Measurements from ENCODE around the gene ZG16B.

Gene ZG16B, protein sequence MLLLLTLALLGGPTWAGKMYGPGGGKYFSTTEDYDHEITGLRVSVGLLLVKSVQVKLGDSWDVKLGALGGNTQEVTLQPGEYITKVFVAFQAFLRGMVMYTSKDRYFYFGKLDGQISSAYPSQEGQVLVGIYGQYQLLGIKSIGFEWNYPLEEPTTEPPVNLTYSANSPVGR

DNA sequence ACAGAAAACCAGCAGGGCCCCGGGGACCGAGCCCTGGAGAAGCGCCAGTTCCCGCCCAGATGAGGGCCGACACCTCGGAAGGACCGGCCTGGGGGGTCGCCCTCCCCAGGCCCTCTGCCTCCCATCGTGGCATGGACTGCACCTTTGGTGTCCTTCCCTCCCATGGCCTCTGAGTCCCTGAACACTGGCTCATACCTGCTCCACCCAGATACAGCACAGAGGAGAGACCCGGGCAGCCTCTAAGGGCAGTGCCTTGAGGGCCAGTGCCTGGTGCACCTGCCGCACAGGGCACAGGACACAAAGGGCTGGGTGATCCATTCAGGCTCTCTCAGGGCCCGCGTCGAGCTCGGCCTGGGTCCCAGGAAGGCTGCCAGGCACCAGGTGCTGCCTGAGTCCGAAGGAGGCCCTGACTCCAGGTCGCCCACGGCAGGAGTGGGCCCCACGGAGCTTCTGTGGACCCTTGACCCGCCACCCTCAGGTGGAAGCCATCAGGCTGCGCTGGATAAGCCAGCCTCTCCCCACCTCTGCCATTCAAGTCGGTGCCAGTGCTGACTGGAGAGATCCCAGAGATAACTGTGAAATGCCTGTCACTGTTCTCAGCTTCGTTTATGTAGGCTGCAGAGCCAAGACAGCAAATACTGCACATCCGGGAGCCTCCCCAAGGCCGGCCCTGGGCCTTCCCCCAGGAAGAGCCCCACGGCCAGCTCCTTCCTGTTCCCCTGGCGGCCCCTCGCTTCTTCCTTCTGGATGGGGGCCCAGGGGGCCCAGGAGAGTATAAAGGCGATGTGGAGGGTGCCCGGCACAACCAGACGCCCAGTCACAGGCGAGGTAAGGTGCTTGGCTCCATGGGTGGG is at the start of gene ZG16B:
Gene ZG16B (plus strand): TSS at position 803 of the 854 bp plus-strand sequence. CDS start 139 bp downstream, outside the sequence.
- DNase-seq = no peak

DNA sequence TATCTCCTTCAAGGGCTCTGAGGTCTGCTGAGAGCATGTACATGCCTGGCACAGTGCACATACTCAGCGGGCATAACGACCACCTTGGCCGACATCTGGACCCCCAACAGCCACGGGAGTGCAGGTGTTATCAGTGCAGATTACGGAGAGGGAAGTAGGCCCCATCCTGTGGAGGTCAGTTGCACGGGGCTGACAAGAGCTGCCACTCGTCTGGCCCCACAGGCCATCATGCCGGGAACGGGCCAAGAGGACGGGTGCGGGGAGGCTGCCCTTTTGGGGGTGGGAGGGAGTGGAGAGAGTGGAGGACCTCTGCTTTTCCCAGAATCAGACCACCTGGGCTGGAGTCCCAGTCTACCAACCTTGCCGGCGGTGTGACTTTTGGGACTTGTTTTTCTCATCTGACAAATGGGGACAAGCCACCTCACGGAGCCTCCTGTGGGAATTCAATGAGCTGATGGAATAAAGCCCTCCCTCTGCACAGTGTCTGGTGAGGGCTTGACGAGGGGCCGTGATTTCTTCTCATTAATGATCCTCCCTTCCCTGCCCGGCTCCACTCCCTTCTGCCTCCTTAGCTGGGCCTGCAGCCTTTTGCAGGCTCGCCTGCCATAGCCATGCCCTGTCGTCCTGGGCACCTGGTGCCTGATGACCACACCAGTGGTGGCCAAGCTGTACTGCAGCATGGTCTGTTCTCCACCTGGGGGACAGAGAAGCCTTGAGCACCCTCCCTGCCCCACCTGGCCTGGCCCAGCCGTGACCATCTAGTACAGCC is 47.3 kb upstream of the ZG16B start:
- no peak for DNase-seq

DNA sequence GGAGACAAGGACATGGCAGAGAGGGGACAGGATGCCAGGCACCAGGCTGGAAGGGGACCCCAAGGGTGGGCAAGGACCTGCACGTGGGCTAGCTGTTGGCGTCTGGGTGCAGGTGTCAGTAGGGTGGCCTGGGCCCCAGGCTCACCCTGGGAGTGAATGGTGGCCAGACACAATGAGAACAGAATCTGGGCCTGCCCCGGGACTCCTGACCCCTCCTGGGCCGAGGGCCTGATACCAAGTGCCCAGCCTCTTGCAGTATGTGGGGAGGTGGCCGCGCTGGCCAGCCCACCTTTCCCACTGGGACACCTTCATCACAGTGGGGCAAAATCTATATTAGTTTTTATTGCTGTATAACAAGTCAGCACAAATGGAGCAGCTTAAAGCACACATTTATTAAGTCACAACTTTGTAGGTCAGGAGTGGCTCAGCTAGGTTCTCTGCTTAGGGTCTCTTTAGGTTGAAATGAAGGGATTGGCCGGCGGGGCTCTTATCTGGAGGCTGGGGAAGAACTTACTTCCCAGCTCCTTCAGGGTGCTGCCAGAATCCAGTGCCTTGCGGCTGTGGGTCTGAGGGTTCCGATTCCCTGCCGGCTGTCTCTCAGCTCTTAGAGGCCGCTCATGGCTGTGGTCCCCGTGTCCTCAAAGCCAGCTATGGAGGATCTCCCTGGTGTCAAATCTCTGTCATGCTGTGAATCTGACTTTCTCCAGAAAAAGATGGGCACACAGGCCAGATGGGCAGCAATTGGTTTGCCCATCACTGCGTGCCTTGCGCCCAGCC is 46.3 kb upstream of the ZG16B start:
- no peak for DNase-seq

DNA sequence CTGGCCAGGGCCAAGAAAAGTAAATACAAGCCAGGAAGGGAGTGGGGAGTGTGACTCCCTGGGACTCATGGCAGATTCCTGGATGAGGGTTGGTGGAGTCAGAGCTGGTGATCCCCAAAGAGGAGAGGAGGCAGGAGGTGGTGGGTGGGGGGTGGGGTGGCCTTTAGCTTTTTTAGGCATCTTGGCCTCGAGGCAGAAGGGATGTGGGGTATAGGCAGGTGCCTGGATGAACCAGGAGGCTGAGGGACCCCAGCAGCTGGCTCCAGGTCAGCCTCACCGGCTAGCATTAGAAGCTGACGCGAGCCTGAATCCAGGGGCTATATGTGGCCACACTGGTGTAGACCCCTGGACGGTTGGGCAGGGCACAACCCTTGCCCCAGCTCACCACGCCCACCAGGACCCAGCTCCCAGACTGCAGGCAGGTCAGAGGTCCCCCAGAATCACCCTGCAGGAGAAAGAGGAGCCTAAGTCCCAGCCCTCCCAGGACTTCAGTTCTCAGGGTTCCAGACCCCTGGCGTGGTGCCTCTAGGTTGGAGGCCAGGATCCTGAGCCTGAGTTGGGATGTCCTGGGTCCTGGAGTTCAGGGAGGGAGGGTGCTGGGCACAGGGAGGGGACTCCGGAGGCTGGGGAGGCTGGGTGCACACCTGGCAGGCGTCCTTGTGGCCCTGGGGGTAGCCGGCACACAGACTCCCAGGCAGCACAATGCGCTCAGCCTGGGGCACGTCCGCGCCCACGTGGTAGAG is 45.6 kb upstream of the ZG16B start:
- DNase-seq = no peak

DNA sequence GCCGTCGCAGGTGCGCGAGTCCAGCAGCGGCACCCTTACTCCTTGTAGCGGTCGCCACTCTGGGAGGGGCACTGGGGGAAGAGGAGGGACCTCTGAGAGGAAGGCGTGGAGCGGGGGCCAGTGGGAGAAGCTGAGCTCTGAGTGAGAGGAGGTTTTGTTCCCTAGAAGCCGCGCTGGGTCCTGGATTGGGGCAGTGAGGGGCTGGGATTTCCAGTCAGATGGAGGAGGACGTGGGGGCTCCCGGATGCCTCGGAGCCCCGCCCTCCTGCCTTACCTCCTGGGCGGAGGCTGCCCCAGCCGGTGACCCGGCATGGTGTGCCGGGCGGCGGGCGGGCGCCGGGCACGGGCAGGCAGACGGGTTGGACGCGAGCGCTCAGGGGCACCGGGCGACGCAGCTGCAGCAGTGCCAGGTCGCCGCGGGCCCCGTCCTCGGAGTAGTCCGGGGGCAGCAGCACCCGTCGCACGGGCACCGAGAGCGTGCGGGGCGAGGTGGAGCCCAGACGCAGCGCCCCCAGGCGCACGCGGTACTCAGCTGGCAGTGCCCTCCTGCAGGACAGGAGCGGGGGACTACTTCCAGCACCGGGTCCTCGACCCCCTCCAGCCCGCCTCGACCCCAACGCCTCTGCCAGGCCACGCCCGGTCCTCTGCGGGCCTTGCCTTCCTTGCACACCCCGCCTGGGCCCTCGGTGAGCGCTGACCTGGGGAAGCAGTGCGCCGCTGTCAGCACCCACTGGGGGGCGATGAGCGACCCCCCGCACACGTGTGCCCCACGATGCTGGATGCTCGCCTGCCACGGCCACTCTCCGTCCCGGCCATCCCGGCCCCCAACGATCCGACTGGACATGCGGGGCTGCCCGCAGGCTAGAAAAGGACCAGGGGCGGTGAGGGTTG is 44.8 kb upstream of the ZG16B start:
- DNase-seq = no peak

DNA sequence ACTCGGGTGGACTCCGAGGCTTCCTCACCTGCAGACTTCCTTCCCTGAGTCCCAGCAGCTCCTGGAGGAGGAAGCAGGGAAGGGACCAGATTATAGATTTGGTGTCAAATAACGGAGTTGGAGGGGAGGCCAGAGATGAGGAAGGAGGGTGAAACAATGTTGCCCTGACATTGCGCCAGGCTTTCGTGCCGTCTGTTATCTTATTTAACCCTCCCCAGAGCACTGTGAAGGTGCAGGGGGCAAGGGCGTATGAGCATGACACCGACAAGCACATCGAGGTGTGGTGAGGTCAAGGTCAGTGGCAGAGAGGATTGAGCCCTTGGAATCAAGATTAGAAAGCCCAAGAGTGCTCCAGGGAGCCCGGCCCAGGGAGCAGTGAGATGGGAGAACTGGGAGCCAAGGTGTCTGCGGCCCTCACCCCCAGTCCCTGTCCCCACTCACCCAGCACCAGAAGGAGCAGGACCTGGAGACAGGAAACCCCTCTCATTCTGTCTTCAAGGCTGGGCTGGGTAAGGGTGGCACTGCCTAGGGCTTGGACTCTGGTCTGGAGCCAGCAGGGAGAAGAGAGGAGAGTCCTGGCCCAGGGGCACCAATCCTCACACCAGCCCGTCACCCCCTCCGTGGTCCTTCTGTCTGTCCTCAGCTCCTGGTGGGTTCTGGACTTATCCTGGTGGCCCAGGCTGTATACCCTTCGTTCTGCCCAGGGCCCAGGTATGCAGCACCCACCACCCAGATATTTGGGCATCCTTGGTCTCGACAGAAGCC is 43.9 kb upstream of the ZG16B start:
- no peak for DNase-seq

DNA sequence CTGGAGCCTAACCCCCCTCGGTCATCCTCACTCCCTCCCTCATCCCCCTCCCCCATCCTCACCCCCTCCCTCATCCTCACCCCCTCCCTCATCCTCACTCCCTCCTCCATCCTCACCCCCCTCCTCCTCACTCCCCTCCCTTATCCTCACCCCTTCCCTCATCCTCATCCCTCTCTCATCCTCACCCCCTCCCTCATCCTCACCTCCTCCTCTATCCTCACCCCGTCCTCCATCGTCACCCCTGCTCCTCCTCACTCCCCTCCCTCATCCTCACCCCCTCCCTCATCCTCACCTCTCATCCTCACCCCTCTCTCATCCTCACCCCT is 43.3 kb upstream of the ZG16B start:
- DNase-seq = no peak

DNA sequence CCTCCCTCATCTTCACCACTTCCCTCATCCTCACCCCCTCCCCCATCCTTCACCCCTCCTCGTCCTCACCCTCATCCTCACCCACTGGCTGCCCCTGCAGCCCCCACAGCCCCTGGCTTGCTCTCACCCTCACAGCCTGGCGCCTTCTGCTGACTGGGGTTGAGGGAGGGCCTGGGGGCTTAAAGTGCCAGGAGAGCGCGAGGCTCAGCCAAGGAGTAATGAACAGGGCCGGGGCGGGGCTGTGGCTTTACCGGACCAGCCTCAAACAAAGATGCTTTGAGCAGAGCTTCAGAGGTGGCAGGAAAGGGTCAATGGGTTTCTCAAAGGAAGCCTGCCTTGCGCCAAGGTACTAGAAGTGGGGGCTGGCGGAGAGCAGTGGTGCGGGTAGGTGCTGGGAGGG is 42.7 kb upstream of the ZG16B start, which contains the start of gene PRSS33:
Gene PRSS33 (minus strand): TSS at position 155 of the 400 bp plus-strand sequence. CDS start 1,013 bp downstream, outside the sequence.
- no peak for DNase-seq

DNA sequence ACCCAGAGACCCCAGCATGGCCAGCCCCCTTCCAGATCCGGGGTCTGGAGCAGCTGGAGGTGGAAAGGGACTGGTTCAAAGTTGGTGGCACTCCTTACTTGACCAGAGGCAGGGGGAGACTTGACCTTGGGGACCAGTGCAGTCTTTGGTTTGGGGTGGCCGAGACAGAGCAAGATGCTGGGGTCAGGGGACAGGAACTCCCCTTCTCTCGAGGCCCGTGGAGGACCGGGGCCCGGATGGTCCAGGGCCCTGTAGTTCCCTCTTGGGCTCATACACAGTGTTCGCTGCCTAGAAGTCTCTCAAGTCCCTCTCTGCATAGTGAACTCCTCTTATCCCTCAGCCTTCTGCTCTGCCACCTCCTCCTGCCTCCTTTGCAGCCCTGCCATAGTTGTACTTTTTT is 42.1 kb upstream of the ZG16B start:
- no peak for DNase-seq

DNA sequence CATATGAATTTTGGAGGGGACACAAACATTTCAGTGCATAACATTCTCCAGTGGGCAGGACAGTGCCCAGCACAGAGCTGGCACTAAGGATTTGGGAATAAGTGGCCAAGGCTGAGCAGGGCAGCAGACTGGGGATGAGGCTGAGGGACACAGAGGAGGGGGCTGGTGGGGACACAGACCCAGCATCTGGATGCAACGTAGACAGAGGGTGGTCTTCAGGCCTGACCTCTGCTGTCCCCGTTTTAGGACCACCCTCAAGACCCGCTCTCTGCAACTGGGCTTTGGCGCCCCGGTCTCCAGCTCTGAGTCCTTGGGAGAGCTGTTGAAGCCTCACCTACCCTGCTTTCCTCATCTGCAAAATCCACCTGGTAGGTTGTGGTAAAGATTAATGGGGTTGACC is 39.5 kb upstream of the ZG16B start:
- no peak for DNase-seq

DNA sequence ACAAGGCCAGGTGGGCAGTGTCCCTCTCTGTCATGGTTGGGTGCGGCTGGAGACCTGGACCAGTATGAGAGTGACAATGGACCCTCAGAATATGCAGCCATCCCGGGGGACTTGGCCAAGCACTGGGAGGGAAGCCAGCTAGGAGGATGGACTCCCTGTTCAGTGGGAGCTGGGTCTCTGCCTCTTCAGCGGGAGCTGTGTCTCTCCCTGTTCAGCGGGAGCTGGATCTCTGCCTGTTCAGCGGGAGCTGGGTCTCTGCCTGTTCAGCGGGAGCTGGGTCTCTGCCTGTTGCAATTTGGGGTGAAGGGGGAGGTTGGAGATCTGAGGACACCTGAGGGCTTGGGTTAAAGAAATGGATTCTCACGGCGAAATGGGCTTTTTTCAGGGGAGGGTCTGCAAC is 38.9 kb upstream of the ZG16B start:
- DNase-seq = no peak

DNA sequence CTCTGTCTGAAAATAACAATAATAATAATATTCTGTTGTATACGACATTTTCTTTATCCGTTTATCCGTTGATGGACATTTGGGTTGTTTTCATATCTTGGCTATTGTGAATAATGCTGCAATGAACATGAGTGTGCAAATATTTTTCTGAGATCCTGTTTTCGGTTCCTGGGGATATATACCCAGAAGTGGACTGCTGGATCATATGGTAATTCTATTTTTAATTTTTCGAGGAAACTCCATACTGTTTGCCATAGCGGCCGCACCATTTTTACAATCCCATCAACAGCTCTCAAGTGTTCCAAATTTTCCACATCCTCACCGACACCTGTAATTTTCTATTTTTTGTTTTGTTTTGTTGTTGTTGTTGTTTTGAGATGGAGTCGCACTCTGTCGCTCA is 37.2 kb upstream of the ZG16B start:
- no peak for DNase-seq

DNA sequence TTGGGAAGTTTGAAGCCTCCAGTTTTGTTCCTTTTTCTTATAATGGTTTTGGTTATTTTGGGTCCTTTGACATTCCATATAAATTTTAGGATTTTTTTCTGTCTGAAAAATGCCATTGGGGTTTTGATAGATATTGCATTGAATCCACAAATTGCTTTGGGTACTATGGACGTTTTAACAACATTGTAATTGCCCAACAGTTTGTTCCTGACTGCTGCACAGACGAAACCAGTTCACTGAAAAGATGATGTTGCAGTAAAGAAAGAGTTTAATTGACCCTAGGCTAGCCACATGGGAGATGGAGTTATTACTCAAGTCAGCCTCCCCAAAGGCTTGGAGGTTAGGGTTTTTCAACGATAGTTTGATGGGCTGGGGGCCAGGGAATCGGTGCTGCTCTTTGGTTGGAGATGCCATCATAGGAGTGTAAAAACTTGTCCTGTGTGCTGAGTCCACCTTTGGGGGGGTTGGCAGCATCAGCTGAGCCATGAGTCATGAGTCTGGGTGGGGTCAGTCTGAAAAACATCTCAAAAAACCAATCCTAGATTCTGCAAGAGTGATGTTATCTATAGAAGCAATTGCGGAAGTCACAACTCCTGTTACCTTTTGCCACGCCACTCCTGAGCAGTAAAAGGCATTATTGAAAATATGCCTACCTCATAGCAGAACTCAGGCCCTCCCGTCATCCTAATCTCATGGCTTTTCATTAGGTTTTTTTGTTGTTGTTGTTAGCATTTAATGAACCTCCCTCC is 34.5 kb upstream of the ZG16B start:
- no peak for DNase-seq

DNA sequence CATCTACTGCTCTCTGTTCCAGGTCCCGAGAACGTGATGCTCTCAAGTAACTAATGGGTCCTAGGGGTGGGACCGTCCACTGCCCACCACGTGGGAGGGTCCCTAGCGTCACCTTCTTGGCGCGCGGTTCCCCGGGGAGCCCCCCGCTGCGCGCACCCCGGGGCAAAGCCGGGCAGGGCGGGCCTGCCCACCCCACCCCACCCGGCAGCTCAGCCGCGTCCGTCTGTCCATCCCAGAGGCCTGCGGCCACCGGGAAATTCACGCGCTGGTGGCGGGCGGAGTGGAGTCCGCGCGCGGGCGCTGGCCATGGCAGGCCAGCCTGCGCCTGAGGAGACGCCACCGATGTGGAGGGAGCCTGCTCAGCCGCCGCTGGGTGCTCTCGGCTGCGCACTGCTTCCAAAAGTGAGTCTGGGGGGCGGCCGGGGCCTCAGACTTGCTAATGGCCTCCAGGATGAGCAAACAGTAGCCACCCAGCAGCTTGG is 31.3 kb upstream of the ZG16B start:
- DNase-seq = no peak

DNA sequence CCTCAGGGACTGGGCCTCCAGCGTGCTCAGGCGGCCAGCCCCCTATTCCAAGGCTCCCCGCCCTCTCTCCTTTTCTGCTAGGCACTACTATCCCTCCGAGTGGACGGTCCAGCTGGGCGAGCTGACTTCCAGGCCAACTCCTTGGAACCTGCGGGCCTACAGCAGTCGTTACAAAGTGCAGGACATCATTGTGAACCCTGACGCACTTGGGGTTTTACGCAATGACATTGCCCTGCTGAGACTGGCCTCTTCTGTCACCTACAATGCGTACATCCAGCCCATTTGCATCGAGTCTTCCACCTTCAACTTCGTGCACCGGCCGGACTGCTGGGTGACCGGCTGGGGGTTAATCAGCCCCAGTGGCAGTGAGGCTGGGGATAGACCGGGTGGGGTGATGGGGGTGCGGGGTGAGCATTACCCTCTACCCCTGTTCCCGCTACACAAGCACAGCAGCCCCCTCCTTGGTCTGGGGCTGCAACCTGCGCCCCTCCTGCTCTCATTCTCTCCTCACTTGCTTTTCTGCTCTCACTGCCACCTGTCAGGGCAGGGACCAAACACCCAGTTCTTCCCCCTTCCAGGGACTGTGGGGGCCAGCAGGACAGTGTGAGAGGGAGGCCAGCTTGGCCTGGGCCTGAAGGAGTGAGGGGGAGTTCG is 30.8 kb upstream of the ZG16B start:
- DNase-seq = no peak

DNA sequence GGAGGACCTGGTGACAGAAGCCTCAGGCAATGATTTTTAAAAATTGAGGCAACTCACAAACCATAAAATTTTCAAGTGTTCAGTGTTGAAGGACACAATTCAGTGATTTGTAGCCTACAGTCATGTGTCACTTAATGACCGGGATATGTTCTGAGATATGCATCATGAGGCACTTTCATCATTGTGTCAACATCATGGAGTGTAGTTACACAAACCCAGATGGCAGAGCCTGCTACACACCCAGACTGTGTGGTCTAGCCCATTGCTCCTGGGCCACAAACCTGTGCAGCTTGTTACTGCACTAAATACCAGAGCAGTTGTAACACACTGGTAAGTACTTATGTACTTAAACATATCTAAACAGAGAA is 30.3 kb upstream of the ZG16B start:
- DNase-seq = no peak

DNA sequence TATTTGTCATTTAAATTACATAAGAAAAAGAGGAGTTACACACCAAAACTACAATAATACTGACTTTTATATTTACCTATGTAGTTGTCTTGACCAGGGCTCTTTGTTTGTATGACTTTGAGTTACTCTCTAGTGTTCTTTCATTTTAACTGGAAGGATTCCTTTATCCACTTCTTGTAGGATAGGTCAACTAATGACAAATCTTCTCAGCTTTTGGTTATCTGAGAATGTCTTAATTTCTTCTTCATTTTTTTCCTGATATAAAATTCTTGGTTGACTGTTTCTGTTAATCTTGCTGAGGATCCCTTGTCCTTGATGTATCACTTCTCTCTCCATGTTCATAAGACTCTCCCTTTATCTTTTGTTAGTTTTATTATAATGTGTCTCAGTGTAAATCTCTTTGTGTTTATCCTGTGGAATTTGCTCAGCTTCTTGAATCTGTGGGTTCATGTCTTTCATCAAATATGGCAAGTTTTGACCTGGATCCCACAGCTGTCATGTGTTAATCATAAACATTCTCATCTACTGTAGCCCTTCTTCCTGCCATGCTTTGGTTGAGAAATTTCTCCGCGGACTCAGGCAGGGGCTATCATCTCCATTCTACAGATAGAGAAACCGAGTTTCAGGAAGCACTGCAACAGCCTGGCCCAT is 26.4 kb upstream of the ZG16B start:
- DNase-seq = no peak

DNA sequence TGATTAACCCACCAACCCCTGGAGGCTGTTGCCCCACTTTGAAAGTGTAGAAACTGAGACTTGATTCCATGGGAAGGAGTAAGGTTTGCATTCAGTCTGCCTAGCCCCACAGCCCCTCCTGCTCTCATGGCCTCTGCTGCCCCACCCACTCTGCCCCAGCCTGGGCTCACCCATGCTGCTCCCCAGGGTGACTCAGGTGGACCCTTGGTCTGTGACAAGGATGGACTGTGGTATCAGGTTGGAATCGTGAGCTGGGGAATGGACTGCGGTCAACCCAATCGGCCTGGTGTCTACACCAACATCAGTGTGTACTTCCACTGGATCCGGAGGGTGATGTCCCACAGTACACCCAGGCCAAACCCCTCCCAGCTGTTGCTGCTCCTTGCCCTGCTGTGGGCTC is 25.4 kb upstream of the ZG16B start:
- no peak for DNase-seq

DNA sequence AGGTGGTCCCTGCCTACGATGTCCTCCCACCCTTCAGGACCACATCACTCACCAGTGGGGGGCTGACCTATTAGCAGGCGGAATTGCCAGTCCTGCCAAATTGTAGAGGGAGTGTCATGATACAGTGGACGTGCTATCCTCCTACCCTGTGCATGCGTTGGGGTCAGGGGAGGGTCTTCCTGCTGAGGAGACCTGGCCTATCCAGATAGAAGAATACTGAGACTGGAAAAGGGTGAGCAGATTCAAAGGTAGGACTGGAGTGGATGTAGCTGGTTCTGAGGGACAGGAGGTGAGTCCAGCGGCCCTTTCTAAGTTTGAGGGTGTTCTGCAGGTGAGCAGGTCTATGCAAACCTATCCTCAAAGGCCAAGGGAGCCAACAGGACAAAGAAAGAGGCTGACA is 23.8 kb upstream of the ZG16B start:
- no peak for DNase-seq
